ENCODE results near the gene NLGN1. TPM values are rescaled to one million over a fixed set of nuclear protein-coding genes. Genes with fewer than 3 reads are reported as not detected.

NLGN1 gene
- total and polyA plus RNA-seq, 2 of the 13 experiments (the other 11 are each of a cell fraction or from before 2014, with no cell fraction given): not detected

DNA sequence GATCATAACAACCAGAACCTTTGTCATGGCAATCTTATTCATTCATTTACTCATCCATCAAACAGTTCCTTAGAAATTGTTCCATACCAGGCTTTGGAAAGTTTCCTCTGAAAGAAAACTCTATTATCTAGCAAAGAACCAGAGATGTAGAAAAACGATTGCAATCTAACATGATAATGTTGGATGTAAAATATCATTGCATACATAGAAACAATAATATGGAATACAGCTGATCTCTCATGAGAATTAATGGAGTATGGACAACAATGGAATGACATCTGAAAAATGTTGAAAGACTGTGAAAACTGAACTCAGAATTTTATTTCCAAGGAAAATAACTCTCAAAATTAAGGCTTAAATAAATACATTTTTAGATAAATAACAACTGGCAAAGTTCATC is 665.4 kb downstream of the NLGN1 start (continued):
- peak; percentile 95 for TF ChIP-seq ZNF317 (CRISPR knock-in tag; IDR thresholded peaks at IDR 0.05)
- no peak for TF ChIP-seq KDM6A (CRISPR knock-in tag; IDR thresholded peaks at IDR 0.05; ENCODE audit: low read depth)
- TF ChIP-seq HDAC1 (CRISPR knock-in tag; IDR thresholded peaks at IDR 0.05): no peak

DNA sequence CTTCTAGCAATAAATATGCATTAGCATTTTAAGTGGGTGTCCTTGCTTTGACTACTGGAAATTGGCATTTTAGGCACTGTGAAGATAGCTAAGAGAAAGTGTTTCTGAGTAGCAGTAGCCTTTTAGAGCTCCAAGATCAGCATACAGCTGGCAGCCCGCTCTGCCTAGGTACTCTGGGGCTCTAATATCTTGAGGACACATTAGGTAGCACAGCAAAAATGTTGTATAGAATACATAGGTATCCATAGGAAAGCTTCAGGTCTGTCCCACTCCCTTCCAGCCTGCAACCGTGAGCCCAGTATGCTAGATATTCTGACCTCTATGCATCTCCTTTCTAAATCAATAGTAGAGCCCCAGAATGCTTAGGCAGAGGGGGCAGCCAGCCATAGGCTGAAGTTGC is 670.5 kb downstream of the NLGN1 start:
- CTCF ChIA-PET (ENCODE audit: low intra/inter-chr PET ratio, low total read pairs): no interaction called here
- H3K9ac ChIP-seq (ENCODE audit: insufficient read depth, low read depth, low read length): no peak overlapping the region
- no peaks in the 10 kb centered on the region for H3K36me3 ChIP-seq (replicated peaks in 1 of 2; ENCODE audit: control insufficient read depth in 1 of 2, insufficient read depth in 2 of 2, low read length in 2 of 2)
- no peak for ATAC-seq
- no peaks in the 10 kb centered on the region for H3K27me3 ChIP-seq (ENCODE audit: control insufficient read depth in 1 of 2, insufficient read depth in 2 of 2, low read length in 2 of 2)
- no peak overlapping the region for H3K4me2 ChIP-seq (ENCODE audit: low read depth, low read length)
- no peak for DNase-seq (ENCODE audit: low spot score)
- POLR2A ChIA-PET: no interaction called here
- no peaks in the 10 kb centered on the region for H3K9me3 ChIP-seq (ENCODE audit: low read length)
- H2AFZ ChIP-seq (ENCODE audit: low read length): no peak overlapping the region
- intact Hi-C loops (cut with micrococcal nuclease; ENCODE audit: unreplicated experiment) (no loop called here), in situ Hi-C loops (cut with HindIII; ENCODE audit: extremely low pct_ligation_motif_present, low pct_unique_long_range_greater_than_20kb) (no loop called here)
- no peak overlapping the region for H3K27ac ChIP-seq (ENCODE audit: extremely low read length, insufficient read depth, low read length)
- BruUV-seq (replicated peaks): no TSS peak
- WGBS (ENCODE audit: low lambda C conversion rate): 0% methylated on average over 1 of the region's 2 CpGs
- H3K79me2 ChIP-seq (ENCODE audit: insufficient read depth, low read length): no peaks in the 10 kb centered on the region
- H3K4me3 ChIP-seq (replicated peaks in 1 of 3; ENCODE audit: insufficient read depth in 1 of 3, low read depth in 2 of 3, low read length in 3 of 3): no peak overlapping the region
- no peaks in the 10 kb centered on the region for H3K4me1 ChIP-seq (ENCODE audit: insufficient read depth, low read length)
- H4K20me1 ChIP-seq (ENCODE audit: insufficient read depth, low read length): no peaks in the 10 kb centered on the region
- FAIRE-seq: no peak
- TF ChIP-seq, protein P1, sequence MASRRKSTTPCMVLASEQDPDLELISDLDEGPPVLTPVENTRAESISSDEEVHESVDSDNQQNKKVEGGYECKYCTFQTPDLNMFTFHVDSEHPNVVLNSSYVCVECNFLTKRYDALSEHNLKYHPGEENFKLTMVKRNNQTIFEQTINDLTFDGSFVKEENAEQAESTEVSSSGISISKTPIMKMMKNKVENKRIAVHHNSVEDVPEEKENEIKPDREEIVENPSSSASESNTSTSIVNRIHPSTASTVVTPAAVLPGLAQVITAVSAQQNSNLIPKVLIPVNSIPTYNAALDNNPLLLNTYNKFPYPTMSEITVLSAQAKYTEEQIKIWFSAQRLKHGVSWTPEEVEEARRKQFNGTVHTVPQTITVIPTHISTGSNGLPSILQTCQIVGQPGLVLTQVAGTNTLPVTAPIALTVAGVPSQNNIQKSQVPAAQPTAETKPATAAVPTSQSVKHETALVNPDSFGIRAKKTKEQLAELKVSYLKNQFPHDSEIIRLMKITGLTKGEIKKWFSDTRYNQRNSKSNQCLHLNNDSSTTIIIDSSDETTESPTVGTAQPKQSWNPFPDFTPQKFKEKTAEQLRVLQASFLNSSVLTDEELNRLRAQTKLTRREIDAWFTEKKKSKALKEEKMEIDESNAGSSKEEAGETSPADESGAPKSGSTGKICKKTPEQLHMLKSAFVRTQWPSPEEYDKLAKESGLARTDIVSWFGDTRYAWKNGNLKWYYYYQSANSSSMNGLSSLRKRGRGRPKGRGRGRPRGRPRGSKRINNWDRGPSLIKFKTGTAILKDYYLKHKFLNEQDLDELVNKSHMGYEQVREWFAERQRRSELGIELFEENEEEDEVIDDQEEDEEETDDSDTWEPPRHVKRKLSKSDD (CRISPR knock-in tag; IDR thresholded peaks at IDR 0.05; ENCODE audit: low read depth): no peak
- no peak for TF ChIP-seq NFE2 (CRISPR knock-in tag; IDR thresholded peaks at IDR 0.05)
- TF ChIP-seq ZKSCAN1 (IDR thresholded peaks at IDR 0.05; ENCODE audit: low read length): no peak
- TF ChIP-seq TP53 (CRISPR knock-in tag; conservative IDR thresholded peaks at IDR 0.05): no peak
- TF ChIP-seq NR2F2 (IDR thresholded peaks at IDR 0.05; ENCODE audit: borderline replicate concordance, low read depth): no peak
- no peak for TF ChIP-seq TCF7 (IDR thresholded peaks at IDR 0.05; ENCODE audit: low read depth)
- TF ChIP-seq, protein P2, sequence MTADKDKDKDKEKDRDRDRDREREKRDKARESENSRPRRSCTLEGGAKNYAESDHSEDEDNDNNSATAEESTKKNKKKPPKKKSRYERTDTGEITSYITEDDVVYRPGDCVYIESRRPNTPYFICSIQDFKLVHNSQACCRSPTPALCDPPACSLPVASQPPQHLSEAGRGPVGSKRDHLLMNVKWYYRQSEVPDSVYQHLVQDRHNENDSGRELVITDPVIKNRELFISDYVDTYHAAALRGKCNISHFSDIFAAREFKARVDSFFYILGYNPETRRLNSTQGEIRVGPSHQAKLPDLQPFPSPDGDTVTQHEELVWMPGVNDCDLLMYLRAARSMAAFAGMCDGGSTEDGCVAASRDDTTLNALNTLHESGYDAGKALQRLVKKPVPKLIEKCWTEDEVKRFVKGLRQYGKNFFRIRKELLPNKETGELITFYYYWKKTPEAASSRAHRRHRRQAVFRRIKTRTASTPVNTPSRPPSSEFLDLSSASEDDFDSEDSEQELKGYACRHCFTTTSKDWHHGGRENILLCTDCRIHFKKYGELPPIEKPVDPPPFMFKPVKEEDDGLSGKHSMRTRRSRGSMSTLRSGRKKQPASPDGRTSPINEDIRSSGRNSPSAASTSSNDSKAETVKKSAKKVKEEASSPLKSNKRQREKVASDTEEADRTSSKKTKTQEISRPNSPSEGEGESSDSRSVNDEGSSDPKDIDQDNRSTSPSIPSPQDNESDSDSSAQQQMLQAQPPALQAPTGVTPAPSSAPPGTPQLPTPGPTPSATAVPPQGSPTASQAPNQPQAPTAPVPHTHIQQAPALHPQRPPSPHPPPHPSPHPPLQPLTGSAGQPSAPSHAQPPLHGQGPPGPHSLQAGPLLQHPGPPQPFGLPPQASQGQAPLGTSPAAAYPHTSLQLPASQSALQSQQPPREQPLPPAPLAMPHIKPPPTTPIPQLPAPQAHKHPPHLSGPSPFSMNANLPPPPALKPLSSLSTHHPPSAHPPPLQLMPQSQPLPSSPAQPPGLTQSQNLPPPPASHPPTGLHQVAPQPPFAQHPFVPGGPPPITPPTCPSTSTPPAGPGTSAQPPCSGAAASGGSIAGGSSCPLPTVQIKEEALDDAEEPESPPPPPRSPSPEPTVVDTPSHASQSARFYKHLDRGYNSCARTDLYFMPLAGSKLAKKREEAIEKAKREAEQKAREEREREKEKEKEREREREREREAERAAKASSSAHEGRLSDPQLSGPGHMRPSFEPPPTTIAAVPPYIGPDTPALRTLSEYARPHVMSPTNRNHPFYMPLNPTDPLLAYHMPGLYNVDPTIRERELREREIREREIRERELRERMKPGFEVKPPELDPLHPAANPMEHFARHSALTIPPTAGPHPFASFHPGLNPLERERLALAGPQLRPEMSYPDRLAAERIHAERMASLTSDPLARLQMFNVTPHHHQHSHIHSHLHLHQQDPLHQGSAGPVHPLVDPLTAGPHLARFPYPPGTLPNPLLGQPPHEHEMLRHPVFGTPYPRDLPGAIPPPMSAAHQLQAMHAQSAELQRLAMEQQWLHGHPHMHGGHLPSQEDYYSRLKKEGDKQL (CRISPR knock-in tag; IDR thresholded peaks at IDR 0.05; ENCODE audit: low read depth): no peak
- TF ChIP-seq RXRB (CRISPR knock-in tag; IDR thresholded peaks at IDR 0.05; ENCODE audit: borderline replicate concordance): no peak
- TF ChIP-seq KDM2A (CRISPR knock-in tag; IDR thresholded peaks at IDR 0.05; ENCODE audit: borderline replicate concordance, low read depth): no peak
- TF ChIP-seq RAD51 (IDR thresholded peaks at IDR 0.05; ENCODE audit: borderline replicate concordance): no peak
- TF ChIP-seq ZNF230 (CRISPR knock-in tag; IDR thresholded peaks at IDR 0.05): no peak
- TF ChIP-seq ZNF180 (CRISPR knock-in tag; IDR thresholded peaks at IDR 0.05; ENCODE audit: borderline replicate concordance, low read depth): no peak
- TF ChIP-seq, protein P3, sequence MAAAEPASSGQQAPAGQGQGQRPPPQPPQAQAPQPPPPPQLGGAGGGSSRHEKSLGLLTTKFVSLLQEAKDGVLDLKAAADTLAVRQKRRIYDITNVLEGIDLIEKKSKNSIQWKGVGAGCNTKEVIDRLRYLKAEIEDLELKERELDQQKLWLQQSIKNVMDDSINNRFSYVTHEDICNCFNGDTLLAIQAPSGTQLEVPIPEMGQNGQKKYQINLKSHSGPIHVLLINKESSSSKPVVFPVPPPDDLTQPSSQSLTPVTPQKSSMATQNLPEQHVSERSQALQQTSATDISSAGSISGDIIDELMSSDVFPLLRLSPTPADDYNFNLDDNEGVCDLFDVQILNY (CRISPR knock-in tag; conservative IDR thresholded peaks at IDR 0.05): no peak
- TF ChIP-seq GATAD2A (CRISPR knock-in tag; IDR thresholded peaks at IDR 0.05): no peak
